ENCODE results near the gene IFNAR1. TPM values are rescaled to one million over a fixed set of nuclear protein-coding genes. Genes with fewer than 3 reads are reported as not detected.

Gene IFNAR1
- polyA plus RNA-seq, 3 donors, result 16.8 to 95.3 (median 56.2) TPM

- 42% methylated on average over 4 of the region's 5 CpGs for WGBS (ENCODE audit: insufficient coverage)
- Mint-ChIP-seq H3K36me3 (peaks cover under 1 to 13% of the 10 kb centered on the region in 2 donors), H3K9me3 (peaks cover 0 to 3% (median 0%) of the 10 kb centered on the region in 7 donors), H3K4me3 (no peak overlapping the region), H3K27ac (peak overlapping the region; percentile 95 to 99 (median 98)), H3K27me3 (ENCODE audit: low read depth in 3 of 3) (no peaks in the 10 kb centered on the region), H3K4me1 (peaks cover 93% of the 10 kb centered on the region)
- TF ChIP-seq CTCF (IDR thresholded peaks at IDR 0.05), result no peak
- intact Hi-C loops (cut with micrococcal nuclease), result no loop called here
- Histone ChIP-seq H3K27me3 (ENCODE audit: control insufficient read depth in 2 of 2, insufficient read depth in 2 of 2, low read length in 2 of 2) (no peaks in the 10 kb centered on the region), H3K36me3 (replicated peaks in 1 of 2; ENCODE audit: control insufficient read depth in 1 of 2, insufficient read depth in 2 of 2, low read length in 2 of 2) (no peaks in the 10 kb centered on the region), H3K9me3 (replicated peaks in 1 of 2; ENCODE audit: control insufficient read depth in 1 of 2, insufficient read depth in 1 of 2, low read length in 2 of 2) (no peaks in the 10 kb centered on the region), H3K4me2 (replicated peaks; ENCODE audit: extremely low read depth, low read length, poor library complexity, severe bottlenecking) (peak overlapping the region; percentile 31), H3K9ac (ENCODE audit: insufficient read depth, low read length, poor library complexity, severe bottlenecking) (peak overlapping the region; percentile 45), H4K20me1 (ENCODE audit: insufficient read depth, low read length) (no peaks in the 10 kb centered on the region), H3K4me3 (replicated peaks in 1 of 3; ENCODE audit: low read depth in 2 of 3, low read length in 3 of 3) (peak overlapping the region in 1 of 3 experiments; percentile 20), H3K79me2 (ENCODE audit: insufficient read depth, low read length) (peaks cover 29% of the 10 kb centered on the region), H2AFZ (ENCODE audit: insufficient read depth, low read depth, low read length, poor library complexity, severe bottlenecking) (no peak overlapping the region), H3K27ac (ENCODE audit: low read depth in 1 of 2, low read length in 2 of 2) (peak overlapping the region; percentile 87 to 92), H3K4me1 (ENCODE audit: control insufficient read depth in 1 of 2, insufficient read depth in 2 of 2, low read length in 2 of 2) (peaks cover 98 to 100% of the 10 kb centered on the region in 2 donors)
- peak in 2 of 3 donors; percentile 31 to 57 for DNase-seq
Measured at GRCh38 chr21:33393348-33393747, 68.6 kb downstream of the IFNAR1 start.

- H3K4me3 Mint-ChIP-seq, result peak overlapping the region; percentile 46 to 59
Measured at GRCh38 chr21:33394260-33394659, 69.5 kb downstream of the IFNAR1 start.

More at GRCh38 chr21:33394260-33394659, 69.5 kb downstream of the IFNAR1 start:
- Mint-ChIP-seq H3K9me3 (peaks cover 0 to 3% (median 0%) of the 10 kb centered on the region in 7 donors), H3K36me3 (peaks cover 0 to 17% of the 10 kb centered on the region in 2 donors), H3K27me3 (ENCODE audit: low read depth in 3 of 3) (peaks cover 0 to 4% (median 0%) of the 10 kb centered on the region in 3 donors), H3K4me1 (peaks cover 97% of the 10 kb centered on the region), H3K27ac (peak overlapping the region; percentile 95 to 99 (median 98))
- Histone ChIP-seq H3K36me3 (replicated peaks in 1 of 2; ENCODE audit: control insufficient read depth in 1 of 2, insufficient read depth in 2 of 2, low read length in 2 of 2) (no peaks in the 10 kb centered on the region), H3K79me2 (ENCODE audit: insufficient read depth, low read length) (peaks cover 29% of the 10 kb centered on the region), H3K4me2 (replicated peaks; ENCODE audit: extremely low read depth, low read length, poor library complexity, severe bottlenecking) (peak overlapping the region; percentile 31), H3K9ac (ENCODE audit: insufficient read depth, low read length, poor library complexity, severe bottlenecking) (peak overlapping the region; percentile 47), H3K9me3 (replicated peaks in 1 of 2; ENCODE audit: control insufficient read depth in 1 of 2, insufficient read depth in 1 of 2, low read length in 2 of 2) (no peaks in the 10 kb centered on the region), H3K4me1 (ENCODE audit: control insufficient read depth in 1 of 2, insufficient read depth in 2 of 2, low read length in 2 of 2) (peaks cover 98 to 100% of the 10 kb centered on the region in 2 donors), H3K4me3 (replicated peaks in 1 of 3; ENCODE audit: low read depth in 2 of 3, low read length in 3 of 3) (peak overlapping the region in 1 of 3 experiments; percentile 20), H3K27ac (ENCODE audit: low read depth in 1 of 2, low read length in 2 of 2) (peak overlapping the region; percentile 87 to 92), H3K27me3 (ENCODE audit: control insufficient read depth in 2 of 2, insufficient read depth in 2 of 2, low read length in 2 of 2) (no peaks in the 10 kb centered on the region), H4K20me1 (ENCODE audit: insufficient read depth, low read length) (no peaks in the 10 kb centered on the region), H2AFZ (ENCODE audit: insufficient read depth, low read depth, low read length, poor library complexity, severe bottlenecking) (no peak overlapping the region)
- 0% methylated on average over 4 of the region's 8 CpGs for WGBS (ENCODE audit: insufficient coverage)
- intact Hi-C loops (cut with micrococcal nuclease), result no loop called here
- TF ChIP-seq CTCF (IDR thresholded peaks at IDR 0.05), result no peak
- DNase-seq, result peak; percentile 94 to 99 (median 98)
